Loucy (cell line): ENCODE data around the gene TEX9.

ENCODE experiments used
- CTCF ChIP-seq: fragments of 200-600 bp; sonication (generic); conservative IDR thresholded peaks from 2 replicates; pipeline ENCODE4 v1.5.1; 2014; ENCODE audit warnings: mild to moderate bottlenecking, antibody characterized with exemption, low read length
- EZH2phosphoT487 ChIP-seq: fragments of 200-600 bp; IDR thresholded peaks from 2 replicates; pipeline ENCODE4 v1.6.1; 2018; ENCODE audit warnings: antibody characterized with exemption, mild to moderate bottlenecking, moderate library complexity, borderline replicate concordance

DNA sequence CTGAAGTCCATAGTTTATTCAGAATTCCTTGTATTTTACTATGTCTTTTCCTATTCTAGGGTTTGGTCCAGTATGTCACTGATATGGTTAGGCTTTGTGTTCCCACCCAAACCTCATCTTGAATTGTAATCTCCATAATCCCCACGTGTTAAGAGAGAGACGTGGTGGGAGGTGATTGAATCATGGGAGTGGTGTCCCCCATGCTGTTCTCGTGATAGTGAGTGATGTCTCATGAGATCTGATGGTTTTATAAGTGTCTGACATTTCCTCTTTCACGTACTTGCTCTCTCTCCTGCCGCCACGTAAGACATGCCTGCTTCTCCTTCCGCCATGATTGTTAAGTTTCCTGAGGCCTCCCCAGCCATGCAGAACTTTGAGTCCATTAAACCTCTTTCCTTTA lies 6.6 kb upstream of the TEX9 start:
- TF ChIP-seq CTCF (no peak), EZH2phosphoT487 (no peak)
